HG02610 (cell line): ENCODE results near the gene CYP4F22.
"Not testable (repeated sequence)": the region's sequence is repeated elsewhere in the genome, so short reads cannot be mapped to it uniquely, and the experiment has no call there.

Experiments
- ATAC-seq: cut with Tn5 transposase; IDR thresholded peaks from one replicate; pipeline ENCODE4 v1.9.1; 2021; ENCODE audit warnings: mild to moderate bottlenecking, moderate library complexity; ENCODE audit not compliant: unreplicated experiment

CYP4F22 gene

GRCh38 chr19:15564534-15565168 is 56.3 kb downstream of the CYP4F22 start:
- ATAC-seq, result no peak

GRCh38 chr19:15570420-15570819 is 62.1 kb downstream of the CYP4F22 start:
- no peak for ATAC-seq

GRCh38 chr19:15575406-15575805 is 67.1 kb downstream of the CYP4F22 start:
- no peak for ATAC-seq

- ATAC-seq, result no peak
Measured at GRCh38 chr19:15576526-15577156, 68.3 kb downstream of the CYP4F22 start.

- ATAC-seq, result no peak
Measured at GRCh38 chr19:15577184-15577771, 69.0 kb downstream of the CYP4F22 start.

GRCh38 chr19:15583346-15583745 is 75.0 kb downstream of the CYP4F22 start:
- no peak for ATAC-seq

GRCh38 chr19:15584095-15584494 is 75.8 kb downstream of the CYP4F22 start:
- no peak for ATAC-seq

- ATAC-seq, result no peak
Measured at GRCh38 chr19:15584541-15585115, 76.3 kb downstream of the CYP4F22 start.

- ATAC-seq, result no peak
Measured at GRCh38 chr19:15587663-15588062, 79.3 kb downstream of the CYP4F22 start.

- ATAC-seq, result no peak
Measured at GRCh38 chr19:15588265-15588664, 79.9 kb downstream of the CYP4F22 start.

- ATAC-seq, result no peak
Measured at GRCh38 chr19:15589760-15590451, 81.6 kb downstream of the CYP4F22 start.

- no peak for ATAC-seq
Measured at GRCh38 chr19:15591796-15592195, 83.5 kb downstream of the CYP4F22 start.

GRCh38 chr19:15592506-15592905 is 84.2 kb downstream of the CYP4F22 start:
- ATAC-seq, result not testable (repeated sequence)

GRCh38 chr19:15593766-15594165 is 85.4 kb downstream of the CYP4F22 start:
- not testable (repeated sequence) for ATAC-seq

GRCh38 chr19:15595069-15595468 is 86.7 kb downstream of the CYP4F22 start:
- no peak for ATAC-seq
